ENCODE results near the gene USPL1.
A peak's percentile ranks its signal among the peaks of the same experiment; 100 is the strongest.

The USPL1 gene

GRCh38 chr13:30617315-30618185, at the start of gene USPL1:
Gene USPL1, plus strand, starts transcription at chr13:30617920. Its CDS starts 3,221 bp downstream, at chr13:30621141.
- peak; percentile 96 for DNase-seq (ENCODE audit: extremely low spot score)
- ChIA-PET POLR2A (interaction anchor here (0.6 to 1.4 kb wide), 2 partner anchors 10 to 241 kb away, joined by 3 to 4 read pairs; no protein-coding TSS in a partner anchor), CTCF (interaction anchor here (2.1 to 3.1 kb wide), 2 partner anchors 9 to 485 kb away, joined by 10 to 11 read pairs; no protein-coding TSS in a partner anchor)
- TF ChIP-seq CTCF (IDR thresholded peaks at IDR 0.05; ENCODE audit: control extremely low read depth, extremely low read depth, low read depth, missing control alignments): no peak

GRCh38 chr13:30569901-30570576, 47.7 kb upstream of the USPL1 start:
- ChIA-PET CTCF (interaction anchor here (0.7 to 1.3 kb wide), 3 partner anchors 11 to 219 kb away, joined by 3 to 4 read pairs (median 3); no protein-coding TSS in a partner anchor), POLR2A (no interaction called here)
- TF ChIP-seq CTCF (IDR thresholded peaks at IDR 0.05; ENCODE audit: control extremely low read depth, extremely low read depth, low read depth, missing control alignments): no peak
- DNase-seq (ENCODE audit: extremely low spot score): no peak

- POLR2A ChIA-PET: no interaction called here
- no peak for DNase-seq (ENCODE audit: extremely low spot score)
- CTCF ChIA-PET: interaction anchor here (0.6 to 1.3 kb wide), 5 partner anchors 11 to 218 kb away, joined by 3 to 4 read pairs (median 3); no protein-coding TSS in a partner anchor
- TF ChIP-seq CTCF (IDR thresholded peaks at IDR 0.05; ENCODE audit: control extremely low read depth, extremely low read depth, low read depth, missing control alignments): no peak
Measured at GRCh38 chr13:30570691-30571090, 47.0 kb upstream of the USPL1 start.

GRCh38 chr13:30572859-30573275, 44.9 kb upstream of the USPL1 start:
- CTCF ChIA-PET: interaction anchor here (1.6 to 2.2 kb wide), 3 partner anchors 9 to 440 kb away, joined by 3 to 5 read pairs (median 4); no protein-coding TSS in a partner anchor

GRCh38 chr13:30576528-30576927, 41.2 kb upstream of the USPL1 start:
- TF ChIP-seq CTCF (IDR thresholded peaks at IDR 0.05; ENCODE audit: control extremely low read depth, extremely low read depth, low read depth, missing control alignments): no peak
- ChIA-PET POLR2A (no interaction called here), CTCF (interaction anchor here (1.2 to 1.9 kb wide), 3 partner anchors 9 to 289 kb away, joined by 4 to 6 read pairs (median 5); no protein-coding TSS in a partner anchor)
- DNase-seq (ENCODE audit: extremely low spot score): no peak

More at GRCh38 chr13:30572859-30573275, 44.9 kb upstream of the USPL1 start:
- peak; percentile 27 for TF ChIP-seq CTCF (IDR thresholded peaks at IDR 0.05; ENCODE audit: control extremely low read depth, extremely low read depth, low read depth, missing control alignments)
- POLR2A ChIA-PET: interaction anchor here (0.7 kb wide), 1 partner anchor 30 kb away, joined by 4 read pairs; no protein-coding TSS in a partner anchor
- peak; percentile 41 for DNase-seq (ENCODE audit: extremely low spot score)

GRCh38 chr13:30577401-30577852, 40.3 kb upstream of the USPL1 start:
- CTCF ChIA-PET: interaction anchor here (0.7 to 1.9 kb wide), 11 partner anchors 9 to 445 kb away, joined by 3 to 6 read pairs (median 4); no protein-coding TSS in a partner anchor
- TF ChIP-seq CTCF (IDR thresholded peaks at IDR 0.05; ENCODE audit: control extremely low read depth, extremely low read depth, low read depth, missing control alignments): no peak
- POLR2A ChIA-PET: no interaction called here
- peak; percentile 36 for DNase-seq (ENCODE audit: extremely low spot score)

Measured in GM10248 (cell line).